HFF-Myc (cell line): ENCODE data around the gene EDARADD.
A peak's percentile ranks its signal among the peaks of the same experiment; 100 is the strongest.
"Not testable (repeated sequence)": the region's sequence is repeated elsewhere in the genome, so short reads cannot be mapped to it uniquely, and the experiment has no call there.

Experiments
- DNase-seq: peaks from one replicate; pipeline ENCODE4 v3.0.0-alpha.2; 2011; ENCODE audit warnings: low read depth; ENCODE audit errors: extremely low read depth
- H3K4me3 ChIP-seq: replicated peaks from 2 replicates; pipeline ENCODE4 v1.5.1; 2011; ENCODE audit warnings: low read depth, mild to moderate bottlenecking, control low read depth, low read length
- CTCF ChIP-seq: IDR thresholded peaks from 2 replicates; pipeline ENCODE4 v1.5.1; 2012; ENCODE audit warnings: mild to moderate bottlenecking, low read depth, low read length, control low read depth; ENCODE audit errors: missing control alignments

Gene EDARADD

GRCh38 chr1:236393681-236394481 lies at the start of gene EDARADD:
Gene EDARADD (plus strand): TSS chr1:236394286. CDS start chr1:236394445, 159 bp downstream.
- H3K4me3 ChIP-seq = peak within 1 kb of the TSS; percentile 46
- DNase-seq = no peak
- no peak for TF ChIP-seq CTCF

- H3K4me3 ChIP-seq = no peak overlapping the region
- TF ChIP-seq CTCF = peak; percentile 25
- DNase-seq = no peak
Observed at GRCh38 chr1:236345728-236346127, 48.4 kb upstream of the EDARADD start.

- DNase-seq = no peak
Observed at GRCh38 chr1:236348071-236348470, 46.0 kb upstream of the EDARADD start.

GRCh38 chr1:236350308-236350707 lies 43.8 kb upstream of the EDARADD start:
- DNase-seq = no peak
- no peak overlapping the region for H3K4me3 ChIP-seq
- no peak for TF ChIP-seq CTCF

More at GRCh38 chr1:236348071-236348470, 46.0 kb upstream of the EDARADD start:
- no peak for TF ChIP-seq CTCF
- no peak overlapping the region for H3K4me3 ChIP-seq

GRCh38 chr1:236351875-236352573 lies 42.1 kb upstream of the EDARADD start:
- no peak overlapping the region for H3K4me3 ChIP-seq
- no peak for TF ChIP-seq CTCF
- no peak for DNase-seq

- not testable (repeated sequence) for DNase-seq, H3K4me3 ChIP-seq
Observed at GRCh38 chr1:236352747-236353146, 41.3 kb upstream of the EDARADD start.

- no peak for DNase-seq
- no peak for TF ChIP-seq CTCF
- no peak overlapping the region for H3K4me3 ChIP-seq
Observed at GRCh38 chr1:236353813-236354212, 40.3 kb upstream of the EDARADD start.
